Right lobe of liver (tissue), 6 donors: ENCODE data around the gene MAVS. TPM values are rescaled to one million over a fixed set of nuclear protein-coding genes. Genes with fewer than 3 reads are reported as not detected.
A peak's percentile ranks its signal among the peaks of the same experiment; 100 is the strongest.

ENCODE experiments used
- ATAC-seq, 4 donors: fragments of 200-7000 bp; cut with Tn5 transposase; one replicate each; pipeline ENCODE4 v1.9.1; 2020; ENCODE audit warnings: mild to moderate bottlenecking in 4 of 4, moderate library complexity in 4 of 4
- DNase-seq, 3 donors: peaks; one replicate each; pipeline ENCODE4 v3.0.0-alpha.2; 2020
- H3K27ac ChIP-seq, 3 donors: fragments of 200-600 bp; one replicate each; pipeline ENCODE4 v1.8.0; 2022
- H3K27me3 ChIP-seq, 2 donors: fragments of 200-600 bp; one replicate each; pipeline ENCODE4 v1.8.0; 2022
- H3K36me3 ChIP-seq, 4 donors: fragments of 200-600 bp; sonication (generic) in 1 of 4; one replicate each; pipeline versions ENCODE4 v1.5.1 to v1.8.0; 2017 to 2022; ENCODE audit warnings: control low read depth in 1 of 4
- H3K4me1 ChIP-seq, 4 donors: fragments of 200-600 bp; sonication (generic) in 1 of 4; one replicate each; pipeline versions ENCODE4 v1.5.1 to v1.8.0; 2017 to 2022; ENCODE audit warnings: control low read depth in 1 of 4
- H3K4me3 ChIP-seq, 3 donors: fragments of 200-600 bp; one replicate each; pipeline ENCODE4 v1.8.0; 2022
- H3K9me3 ChIP-seq, 4 donors: fragments of 200-600 bp; sonication (generic) in 1 of 4; one replicate each; pipeline versions ENCODE4 v1.5.1 to v1.8.0; 2017 to 2022; ENCODE audit warnings: control low read depth in 1 of 4
- CTCF ChIP-seq, 4 donors: fragments of 200-600 bp in 3 of 4; fragments of 450-650 bp in 1 of 4; IDR thresholded peaks; one replicate each; pipeline versions ENCODE4 v1.5.1 to v1.8.0; 2016 to 2022; ENCODE audit warnings: antibody characterized with exemption in 4 of 4, mild to moderate bottlenecking in 2 of 4
- POLR2A ChIP-seq: fragments of 450-650 bp; IDR thresholded peaks from one replicate; pipeline ENCODE4 v1.6.1; 2017; ENCODE audit warnings: antibody characterized with exemption, mild to moderate bottlenecking
- WGBS: methylation state at CpG from one replicate; pipeline ENCODE4 v1.1.6; 2018; ENCODE audit warnings: low coverage, low lambda C conversion rate; ENCODE audit not compliant: insufficient coverage; ENCODE audit errors: missing lambda C conversion rate; 5-methylcytosine and 5-hydroxymethylcytosine counted together
- intact Hi-C, 2 donors: fragments of 100-400 bp; cut with DNase I; formaldehyde crosslinking; loops; one replicate each; pipeline versions ENCODE4 v1.11.2 to v1.14.1; 2022
- long read RNA-seq: library from polyadenylated mRNA; unstranded; transcript quantifications from one replicate; pipeline ENCODE4 v2.0.0, GENCODE V29; 2019
- total RNA-seq, 6 experiments: library from RNA; depleted of rRNA in 2 of 6; stranded (reverse); fragments of >200 nt in 2 of 6; fragmentation: NEBNext Ultra II Directional in 3 of 6; extraction: Animal tissue kit (Norgen Biotek cat#: 25700) in 3 of 6; gene quantifications; one replicate each; pipeline versions ENCODE4 v1.1.0 to v1.2.4, GENCODE V29; 2016 to 2023
- donor health status: DM: no; HTN: yes; CAD: no.
- donor health status: DM: no; HTN: no; CAD: no.
- donor health status: DM: no; HTN: no; CAD: no.
- donor health status: DM: no; HTN: yes; CAD: no.
- donor health status: DM: no; HTN: yes; CAD: no.

MAVS gene
- total RNA-seq: 10 to 100 TPM; 10.1 to 20.4 (median 17.0) TPM
- long read RNA-seq, full-length matches to known transcripts: 1 of 8 reads
- long read RNA-seq, partial matches to known transcripts: 1 of 8 reads
- long read RNA-seq, other reads (novel, unspliced or antisense): 6 of 8 reads

GRCh38 chr20:3846740-3847428 lies at the start of gene MAVS:
Gene MAVS (plus strand): TSS chr20:3846834. CDS start chr20:3854625, 7,791 bp downstream.
- TF ChIP-seq POLR2A (peak; percentile 91), CTCF (IDR thresholded peaks at IDR 0.05) (peak in 1 of 4 donors; percentile 10)
- ATAC-seq: peak; percentile 96 to 98 (median 98)
- peak within 1 kb of the TSS; percentile 90 to 94 (median 93) for H3K27ac ChIP-seq
- DNase-seq: peak; percentile 93 to 94 (median 93)
- intact Hi-C loops: no loop called here
- H3K4me1 ChIP-seq: peaks cover 0 to 4% (median 0%) of the 10 kb centered on the region in 4 donors
- peak within 1 kb of the TSS; percentile 70 to 100 (median 81) for H3K4me3 ChIP-seq
- no CpG with 5 or more reads among the region's 72 CpGs for WGBS
- no peaks in the 10 kb centered on the region for H3K27me3 ChIP-seq
- no peaks in the 10 kb centered on the region for H3K36me3 ChIP-seq
- H3K9me3 ChIP-seq: no peaks in the 10 kb centered on the region

DNA sequence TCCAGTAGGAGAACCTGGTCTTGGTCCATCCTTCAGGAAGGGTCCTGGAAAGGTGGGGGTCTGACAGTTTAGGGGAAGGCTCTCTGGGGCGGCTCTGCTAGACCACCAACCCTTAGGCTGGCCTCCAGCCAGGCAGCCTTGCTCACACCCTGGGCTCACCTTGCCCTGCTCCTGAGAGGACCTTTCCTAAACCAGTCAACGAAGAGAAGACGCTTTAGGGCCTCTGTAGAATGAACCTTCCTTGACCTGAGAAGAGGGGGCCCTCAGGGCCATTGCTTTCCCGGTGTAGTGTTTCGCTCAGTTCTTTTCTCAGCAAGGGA lies 49.4 kb upstream of the MAVS start:
- H3K36me3 ChIP-seq: no peaks in the 10 kb centered on the region
- DNase-seq (no peak), ATAC-seq (no peak)
- H3K27ac ChIP-seq: peak overlapping the region in 1 of 3 donors; percentile 86
- peaks cover 0 to 25% (median 11%) of the 10 kb centered on the region in 4 donors for H3K4me1 ChIP-seq
- H3K27me3 ChIP-seq: no peaks in the 10 kb centered on the region
- 83% methylated on average over 1 of the region's 5 CpGs for WGBS
- intact Hi-C loops: no loop called here
- no peak for TF ChIP-seq POLR2A
- no peak for TF ChIP-seq CTCF (IDR thresholded peaks at IDR 0.05)
- H3K9me3 ChIP-seq: no peaks in the 10 kb centered on the region
- H3K4me3 ChIP-seq: peak overlapping the region in 2 of 3 donors; percentile 45 to 69

GRCh38 chr20:3797592-3798372 lies 48.9 kb upstream of the MAVS start:
- peak overlapping the region in 2 of 3 donors; percentile 1 to 12 for H3K4me3 ChIP-seq
- TF ChIP-seq CTCF (IDR thresholded peaks at IDR 0.05) (no peak), POLR2A (no peak)
- peak overlapping the region; percentile 49 to 86 (median 85) for H3K27ac ChIP-seq
- no peaks in the 10 kb centered on the region for H3K9me3 ChIP-seq
- ATAC-seq (peak in 2 of 4 donors; percentile 13 to 36), DNase-seq (peak in 1 of 3 donors; percentile 48)
- intact Hi-C loops: no loop called here
- 31% methylated on average over 8 of the region's 19 CpGs for WGBS
- peaks cover 0 to 30% (median 14%) of the 10 kb centered on the region in 4 donors for H3K4me1 ChIP-seq
- H3K36me3 ChIP-seq: no peaks in the 10 kb centered on the region
- H3K27me3 ChIP-seq: no peaks in the 10 kb centered on the region

DNA sequence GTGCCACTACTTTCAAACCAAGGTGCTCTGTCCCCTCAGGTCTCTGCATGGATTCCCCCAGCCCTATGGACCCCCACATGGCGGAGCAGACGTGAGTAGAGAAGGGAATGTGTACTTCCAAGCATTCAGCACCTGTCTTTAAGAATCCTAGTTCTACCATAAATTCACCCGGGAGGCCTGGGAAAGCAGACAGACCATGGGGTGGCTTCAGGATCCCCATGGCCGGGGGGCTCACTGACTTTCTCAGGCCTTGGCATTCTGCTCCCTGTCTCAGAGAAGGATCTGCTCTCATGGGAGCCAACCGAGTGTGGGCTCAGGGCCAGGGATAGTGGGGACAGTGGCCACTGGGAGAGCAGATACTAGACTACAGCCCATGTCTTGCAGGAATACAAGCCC lies 48.3 kb upstream of the MAVS start:
- intact Hi-C loops: no loop called here
- 30% methylated on average over 4 of the region's 5 CpGs for WGBS
- TF ChIP-seq CTCF (IDR thresholded peaks at IDR 0.05) (no peak), POLR2A (no peak)
- Histone ChIP-seq H3K27ac (peak overlapping the region; percentile 49 to 86 (median 85)), H3K4me3 (peak overlapping the region in 2 of 3 donors; percentile 5 to 12), H3K4me1 (peaks cover 0 to 35% (median 18%) of the 10 kb centered on the region in 4 donors), H3K9me3 (no peaks in the 10 kb centered on the region), H3K27me3 (no peaks in the 10 kb centered on the region), H3K36me3 (peaks cover 0 to 2% (median 0%) of the 10 kb centered on the region in 4 donors)
- DNase-seq (peak in 2 of 3 donors; percentile 66 to 75), ATAC-seq (peak in 1 of 4 donors; percentile 20)
